GM19240 (cell line): ENCODE measurements around the gene ITGAD.
"Not testable (repeated sequence)": the region's sequence is repeated elsewhere in the genome, so short reads cannot be mapped to it uniquely, and the experiment has no call there.

ENCODE experiments used
- DNase-seq: peaks from one replicate; pipeline ENCODE4 v3.0.0; 2011; ENCODE audit warnings: low spot score; ENCODE audit not compliant: insufficient read length

ITGAD gene

GRCh38 chr16:31429796-31430195, 36.7 kb downstream of the ITGAD start:
- DNase-seq = no peak

- no peak for DNase-seq
These were observed 37.4 kb downstream of the ITGAD start for GRCh38 chr16:31430380-31431052.

DNA sequence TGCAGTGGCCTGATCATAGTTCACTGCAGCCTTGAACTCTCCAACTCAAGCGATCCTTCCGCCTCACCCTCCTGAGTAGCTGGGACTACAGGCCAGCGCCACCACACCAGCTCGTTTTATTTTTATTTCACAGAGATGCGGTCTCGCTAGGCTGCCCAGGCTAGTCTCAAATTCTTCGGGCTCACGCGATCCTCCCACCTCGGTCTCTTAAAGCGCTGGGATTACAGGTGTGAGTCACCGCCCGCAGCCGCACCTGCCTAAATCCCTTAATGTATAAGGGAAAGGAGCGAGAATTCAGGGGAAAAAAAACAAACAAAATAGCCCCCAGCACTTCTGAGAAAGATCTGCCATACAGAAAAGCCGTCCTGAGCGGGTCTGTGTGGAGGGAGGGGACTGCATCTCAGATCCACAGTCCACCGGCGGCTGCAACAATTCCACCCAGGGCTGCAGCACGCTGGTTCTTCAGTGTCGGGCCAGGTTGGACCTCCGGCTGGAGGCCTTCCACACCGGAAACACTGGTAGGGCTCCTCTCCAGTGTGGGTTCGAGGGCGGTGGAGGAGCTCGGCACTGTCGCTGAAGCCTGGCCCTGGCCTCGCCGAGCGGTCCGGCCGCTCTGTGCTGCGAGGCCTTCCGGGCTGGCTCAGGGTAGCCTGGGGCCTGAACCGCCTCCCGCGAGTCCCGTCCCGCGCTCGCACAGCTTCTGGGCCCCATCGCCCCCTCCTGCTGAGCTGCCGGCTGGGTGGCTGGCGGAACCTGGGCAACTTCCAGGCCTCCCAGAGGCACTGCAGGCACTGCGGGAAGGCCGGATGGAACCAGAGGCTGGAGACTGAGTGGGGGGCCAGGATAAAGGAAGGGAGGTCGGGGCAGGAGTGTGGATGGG, 42.4 kb downstream of the ITGAD start:
- no peak for DNase-seq

- DNase-seq = no peak
These were observed 43.3 kb downstream of the ITGAD start for GRCh38 chr16:31436221-31437045.

GRCh38 chr16:31438414-31438813, 45.3 kb downstream of the ITGAD start:
- DNase-seq = no peak

DNA sequence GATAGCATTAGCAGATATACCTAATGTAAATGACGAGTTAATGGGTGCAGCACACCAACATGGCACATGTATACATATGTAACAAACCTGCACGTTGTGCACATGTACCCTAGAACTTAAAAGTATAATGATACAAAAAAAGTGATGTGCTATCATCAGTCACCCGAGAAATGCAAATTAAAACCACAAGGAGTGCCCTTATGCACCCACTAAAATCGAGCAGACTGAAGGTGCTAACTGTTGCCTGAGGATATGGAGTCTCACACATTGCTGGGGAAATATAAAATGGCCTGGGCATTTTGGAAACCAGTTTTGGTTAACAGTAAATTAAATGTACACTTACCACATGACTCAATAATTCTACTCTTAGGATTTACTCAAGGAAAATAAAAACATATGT, 45.9 kb downstream of the ITGAD start:
- not testable (repeated sequence) for DNase-seq

DNA sequence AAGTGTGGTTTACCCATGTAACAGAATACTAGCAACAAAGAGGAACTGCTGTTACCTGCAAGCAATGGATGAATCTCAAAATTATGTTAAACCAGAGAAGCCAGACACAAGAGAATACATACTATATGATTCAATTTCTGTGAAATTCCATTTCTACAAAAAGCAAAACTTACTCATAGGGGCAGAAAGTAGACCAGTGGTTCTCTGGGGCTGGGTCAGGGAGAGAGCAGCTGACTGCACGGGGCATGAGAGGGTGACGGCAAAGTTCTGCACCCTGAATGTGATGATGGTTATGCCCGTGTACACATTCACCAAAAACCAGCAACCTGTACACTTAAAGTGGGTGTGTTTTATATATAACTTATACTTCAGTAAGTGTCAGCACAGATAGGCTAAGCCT, 46.4 kb downstream of the ITGAD start:
- no peak for DNase-seq

DNA sequence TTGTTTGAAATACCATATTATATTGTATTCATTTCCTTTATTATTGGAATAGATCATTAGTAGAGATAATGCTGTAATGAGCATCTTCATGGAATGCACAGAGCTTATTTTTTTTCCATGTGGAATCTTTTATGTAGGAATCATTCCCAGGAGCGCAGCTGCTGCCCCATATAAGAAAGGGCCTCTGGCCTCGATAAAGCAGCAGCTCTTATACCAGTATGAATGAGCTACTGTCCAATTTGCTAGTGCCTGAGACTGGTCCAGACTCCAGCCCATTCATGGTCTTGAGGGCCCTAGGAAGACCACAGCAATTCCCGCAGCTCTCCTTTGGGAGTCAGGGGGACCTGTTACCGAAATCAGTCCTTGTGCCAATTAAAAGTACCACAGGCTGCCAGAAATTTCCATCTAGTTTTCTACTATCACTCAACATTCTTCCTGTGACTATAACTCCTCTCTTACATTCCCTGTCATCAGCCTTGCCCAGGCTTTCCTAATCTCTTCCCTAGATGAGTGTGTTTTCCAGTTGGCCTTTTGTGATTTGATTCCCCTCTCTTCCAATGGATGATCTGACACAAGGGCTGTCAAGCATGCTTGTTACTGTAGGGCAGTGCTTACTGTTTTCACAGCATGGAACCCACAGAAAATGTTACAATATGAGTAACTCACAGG, 47.5 kb downstream of the ITGAD start:
- DNase-seq = no peak

- no peak for DNase-seq
These were observed 48.8 kb downstream of the ITGAD start for GRCh38 chr16:31441956-31442355.

- DNase-seq = not testable (repeated sequence)
These were observed 52.8 kb downstream of the ITGAD start for GRCh38 chr16:31445931-31446330.

- DNase-seq = no peak
These were observed 58.1 kb downstream of the ITGAD start for GRCh38 chr16:31451201-31451600.

- DNase-seq = no peak
These were observed 58.7 kb downstream of the ITGAD start for GRCh38 chr16:31451681-31452351.

DNA sequence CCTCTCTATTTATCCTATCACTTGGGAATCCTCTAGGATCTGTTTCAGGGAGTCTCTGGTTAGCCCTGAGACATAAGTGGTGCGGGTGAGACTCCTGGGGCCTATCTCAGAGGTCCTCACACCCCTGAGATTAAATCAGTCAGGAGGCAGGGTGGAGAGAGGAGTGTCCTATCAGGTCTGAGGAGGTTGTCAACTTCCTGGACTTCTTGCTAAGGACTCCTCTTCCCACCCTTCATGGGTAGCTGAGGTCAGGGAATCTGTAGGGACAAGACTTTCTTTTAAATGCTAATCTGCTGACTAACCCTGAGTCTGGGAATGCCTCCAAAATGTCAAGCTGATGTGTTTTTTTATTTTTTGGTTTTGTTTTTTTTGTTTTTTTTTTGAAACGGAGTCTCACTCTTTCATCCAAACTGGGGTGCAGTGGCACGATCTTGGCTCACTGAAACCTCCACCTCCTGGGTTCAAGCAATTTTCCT, 59.5 kb downstream of the ITGAD start:
- no peak for DNase-seq

- no peak for DNase-seq
These were observed 60.4 kb downstream of the ITGAD start for GRCh38 chr16:31453255-31454204.

DNA sequence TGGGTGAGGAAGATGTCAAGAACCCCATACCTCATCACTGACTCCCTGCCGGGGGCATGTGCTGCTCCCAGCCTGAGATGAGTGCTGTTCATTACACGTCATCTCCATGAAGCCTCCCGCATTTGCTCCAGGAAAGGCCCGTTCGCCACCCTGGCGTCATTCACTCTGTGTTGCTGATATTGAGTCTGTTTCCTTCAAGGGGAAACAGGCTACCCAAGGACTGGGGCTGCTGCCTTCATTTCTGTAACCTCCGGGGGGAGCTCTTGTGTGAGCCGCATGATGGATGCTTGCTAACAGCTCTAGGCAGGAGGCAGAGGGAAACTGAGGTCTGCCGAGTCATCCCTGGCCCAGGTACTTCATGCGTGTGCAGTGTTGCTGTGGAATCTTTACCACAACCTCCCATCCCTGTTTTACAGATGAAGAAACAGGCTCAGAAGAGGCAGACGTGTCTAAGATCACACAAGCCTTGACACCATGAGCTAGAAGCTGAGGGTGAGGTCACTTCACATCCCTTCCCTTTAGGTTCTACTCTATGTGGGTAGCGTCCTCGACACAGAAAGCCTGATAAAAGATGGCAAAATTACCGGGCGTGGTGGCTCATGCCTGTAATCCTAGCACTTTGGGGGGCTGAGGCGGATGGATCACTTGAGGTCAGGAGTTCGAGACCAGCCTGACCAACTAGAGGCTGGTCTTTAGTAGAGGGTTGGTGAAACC, 62.6 kb downstream of the ITGAD start:
- DNase-seq = no peak

- no peak for DNase-seq
These were observed 63.8 kb downstream of the ITGAD start for GRCh38 chr16:31456988-31457360.

DNA sequence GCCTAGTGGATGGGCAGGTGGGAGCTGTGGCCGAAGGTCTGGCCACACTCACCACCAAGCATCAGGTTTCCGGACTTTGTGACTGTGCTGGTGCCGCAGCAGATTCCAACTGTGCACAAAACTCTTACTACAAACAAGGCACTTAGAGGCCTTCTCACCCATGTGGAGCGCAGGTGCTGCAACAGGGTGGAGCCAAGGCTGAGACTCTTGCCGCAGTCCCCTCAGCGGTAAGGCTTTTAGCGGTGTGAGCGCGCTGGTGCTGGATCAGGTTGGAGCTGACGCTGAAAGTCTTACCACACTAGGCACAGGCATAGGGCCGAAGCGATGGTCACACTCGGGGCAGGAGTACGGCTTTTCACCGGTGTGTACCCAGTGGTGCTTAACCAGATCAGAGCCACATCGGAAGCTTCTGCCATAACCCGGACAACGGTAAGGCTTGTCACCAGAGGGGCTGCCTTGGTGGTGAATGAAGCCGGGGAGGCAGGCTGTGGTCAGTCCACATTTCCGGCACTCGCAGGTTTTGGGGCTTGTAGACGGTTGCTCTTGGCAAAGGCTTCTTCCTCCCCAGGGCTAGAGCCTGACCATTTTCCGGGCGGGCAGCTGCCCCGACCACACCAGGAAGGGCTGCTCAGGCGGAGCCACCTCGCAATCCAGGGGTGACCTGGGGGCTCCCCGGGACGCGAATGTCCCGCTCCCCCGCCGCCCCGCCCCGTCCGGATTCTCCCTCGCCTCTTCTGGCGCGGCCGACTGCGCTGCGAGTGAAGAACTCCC, 65.1 kb downstream of the ITGAD start:
- DNase-seq = no peak
